VCaP (cell line): ENCODE data around the gene SNRNP70.

Experiments
- H3K27ac ChIP-seq: fragments of 450-650 bp; 2 replicates; pipeline ENCODE4 v1.5.1; 2017
- TF ChIP-seq, protein P1 (sequence below): fragments of 450-650 bp; conservative IDR thresholded peaks from 2 replicates; pipeline ENCODE4 v1.5.1; 2017; ENCODE audit warnings: mild to moderate bottlenecking, moderate library complexity

SNRNP70 gene

GRCh38 chr19:49057636-49058234, 27.5 kb upstream of the SNRNP70 start, which contains the start of gene CGB7:
Gene CGB7 (minus strand): TSS chr19:49057749. CDS start chr19:49055375, 2,374 bp downstream.
- H3K27ac ChIP-seq, result no peak within 1 kb of the TSS; the same call in 1 of the 2 replicates
- TF ChIP-seq, protein P1, sequence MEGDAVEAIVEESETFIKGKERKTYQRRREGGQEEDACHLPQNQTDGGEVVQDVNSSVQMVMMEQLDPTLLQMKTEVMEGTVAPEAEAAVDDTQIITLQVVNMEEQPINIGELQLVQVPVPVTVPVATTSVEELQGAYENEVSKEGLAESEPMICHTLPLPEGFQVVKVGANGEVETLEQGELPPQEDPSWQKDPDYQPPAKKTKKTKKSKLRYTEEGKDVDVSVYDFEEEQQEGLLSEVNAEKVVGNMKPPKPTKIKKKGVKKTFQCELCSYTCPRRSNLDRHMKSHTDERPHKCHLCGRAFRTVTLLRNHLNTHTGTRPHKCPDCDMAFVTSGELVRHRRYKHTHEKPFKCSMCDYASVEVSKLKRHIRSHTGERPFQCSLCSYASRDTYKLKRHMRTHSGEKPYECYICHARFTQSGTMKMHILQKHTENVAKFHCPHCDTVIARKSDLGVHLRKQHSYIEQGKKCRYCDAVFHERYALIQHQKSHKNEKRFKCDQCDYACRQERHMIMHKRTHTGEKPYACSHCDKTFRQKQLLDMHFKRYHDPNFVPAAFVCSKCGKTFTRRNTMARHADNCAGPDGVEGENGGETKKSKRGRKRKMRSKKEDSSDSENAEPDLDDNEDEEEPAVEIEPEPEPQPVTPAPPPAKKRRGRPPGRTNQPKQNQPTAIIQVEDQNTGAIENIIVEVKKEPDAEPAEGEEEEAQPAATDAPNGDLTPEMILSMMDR, result no peak

DNA sequence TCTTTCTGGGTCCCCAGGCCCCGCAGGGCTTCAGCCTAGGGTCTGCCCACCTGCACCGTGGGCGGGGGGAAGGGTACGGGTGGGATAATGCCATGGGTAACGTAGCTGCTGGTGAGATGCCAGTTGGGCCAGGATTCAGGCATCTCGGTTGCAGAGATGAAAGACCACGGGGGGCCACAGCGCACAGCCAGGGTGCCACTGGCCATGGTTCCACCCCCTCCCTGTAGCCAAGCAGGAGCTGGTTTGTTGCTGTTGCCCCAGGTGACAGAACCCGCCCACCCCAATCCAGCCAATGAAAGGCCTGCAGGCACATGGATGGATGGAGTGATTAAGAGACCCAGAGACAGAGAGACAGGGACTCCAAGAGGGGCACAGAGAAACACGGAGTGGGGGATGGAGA, 26.7 kb upstream of the SNRNP70 start:
- TF ChIP-seq, protein P1, result no peak
- H3K27ac ChIP-seq, result no peak overlapping the region

DNA sequence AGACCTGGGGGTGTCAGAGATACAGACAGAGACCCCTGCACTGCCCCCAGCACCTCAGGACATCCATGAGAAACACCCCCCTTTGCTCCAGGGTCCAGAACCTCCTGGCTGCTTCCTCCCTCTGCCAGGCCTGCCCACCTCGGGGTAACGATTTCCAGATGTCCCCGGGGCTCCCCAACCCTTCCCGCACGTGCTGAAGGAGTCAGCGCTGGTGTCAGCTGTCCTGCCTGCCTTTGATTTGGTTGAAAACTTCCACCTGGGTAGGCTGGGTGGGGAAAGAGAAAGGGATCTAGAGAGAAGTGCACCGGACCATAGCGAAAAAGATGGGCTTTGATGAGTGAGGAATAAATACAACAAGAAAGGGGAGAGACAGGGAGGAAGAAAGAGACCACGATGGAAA, 26.2 kb upstream of the SNRNP70 start:
- H3K27ac ChIP-seq, result no peak overlapping the region
- TF ChIP-seq, protein P1, result no peak

DNA sequence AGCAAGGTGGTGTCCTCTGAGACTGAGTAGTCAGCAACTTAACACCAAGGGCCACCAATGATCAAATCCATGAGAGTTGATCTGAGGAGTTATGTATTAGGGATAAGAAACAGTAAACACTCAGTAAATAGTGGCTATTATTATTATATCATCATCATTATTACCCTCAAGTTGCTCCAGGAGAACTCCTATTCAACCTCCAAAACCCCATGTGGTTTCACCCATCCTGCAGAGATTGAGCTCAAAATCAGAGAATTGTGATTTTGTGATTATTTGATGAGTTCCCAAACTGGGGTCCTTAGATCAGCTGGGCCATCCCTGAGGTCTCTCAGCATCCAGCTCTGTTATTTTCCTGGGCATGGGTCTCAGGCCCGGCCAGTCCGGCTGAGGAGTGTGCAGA, 24.3 kb upstream of the SNRNP70 start:
- TF ChIP-seq, protein P1, result no peak
- no peak overlapping the region for H3K27ac ChIP-seq

GRCh38 chr19:49061445-49061844, 23.8 kb upstream of the SNRNP70 start:
- TF ChIP-seq, protein P1, result no peak
- H3K27ac ChIP-seq, result no peak overlapping the region

DNA sequence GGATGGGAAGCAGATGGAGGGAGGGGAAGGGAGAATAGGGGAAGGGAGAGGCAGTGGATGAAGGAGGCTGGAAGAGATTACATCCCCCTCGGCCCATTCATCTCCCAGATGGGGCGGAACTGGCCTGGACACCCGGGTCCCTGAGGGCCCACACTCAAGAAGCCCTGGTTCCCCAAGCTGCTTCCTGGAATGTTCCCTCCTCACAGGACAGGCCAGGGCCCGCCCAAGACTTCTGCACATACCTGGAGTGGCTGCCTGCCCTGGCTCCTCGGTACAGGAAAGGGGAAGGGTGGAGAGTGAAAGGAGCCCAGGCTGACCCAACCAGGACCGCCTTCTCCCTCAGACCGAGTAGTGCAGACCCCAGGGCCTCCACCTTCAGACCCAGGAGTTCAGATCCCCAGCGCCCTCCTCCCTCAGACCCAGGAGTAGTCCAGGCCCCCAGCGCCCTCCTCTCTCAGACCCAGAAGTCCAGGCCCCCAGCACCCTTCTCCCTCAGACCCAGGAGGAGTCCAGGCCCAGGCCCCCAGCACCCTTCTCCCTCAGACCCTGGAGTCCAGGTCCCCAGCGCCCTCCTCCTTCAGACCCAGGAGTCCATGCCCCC, 21.1 kb upstream of the SNRNP70 start:
- TF ChIP-seq, protein P1, result no peak
- H3K27ac ChIP-seq, result peak overlapping the region; percentile 57; the same call in 1 of the 2 replicates

DNA sequence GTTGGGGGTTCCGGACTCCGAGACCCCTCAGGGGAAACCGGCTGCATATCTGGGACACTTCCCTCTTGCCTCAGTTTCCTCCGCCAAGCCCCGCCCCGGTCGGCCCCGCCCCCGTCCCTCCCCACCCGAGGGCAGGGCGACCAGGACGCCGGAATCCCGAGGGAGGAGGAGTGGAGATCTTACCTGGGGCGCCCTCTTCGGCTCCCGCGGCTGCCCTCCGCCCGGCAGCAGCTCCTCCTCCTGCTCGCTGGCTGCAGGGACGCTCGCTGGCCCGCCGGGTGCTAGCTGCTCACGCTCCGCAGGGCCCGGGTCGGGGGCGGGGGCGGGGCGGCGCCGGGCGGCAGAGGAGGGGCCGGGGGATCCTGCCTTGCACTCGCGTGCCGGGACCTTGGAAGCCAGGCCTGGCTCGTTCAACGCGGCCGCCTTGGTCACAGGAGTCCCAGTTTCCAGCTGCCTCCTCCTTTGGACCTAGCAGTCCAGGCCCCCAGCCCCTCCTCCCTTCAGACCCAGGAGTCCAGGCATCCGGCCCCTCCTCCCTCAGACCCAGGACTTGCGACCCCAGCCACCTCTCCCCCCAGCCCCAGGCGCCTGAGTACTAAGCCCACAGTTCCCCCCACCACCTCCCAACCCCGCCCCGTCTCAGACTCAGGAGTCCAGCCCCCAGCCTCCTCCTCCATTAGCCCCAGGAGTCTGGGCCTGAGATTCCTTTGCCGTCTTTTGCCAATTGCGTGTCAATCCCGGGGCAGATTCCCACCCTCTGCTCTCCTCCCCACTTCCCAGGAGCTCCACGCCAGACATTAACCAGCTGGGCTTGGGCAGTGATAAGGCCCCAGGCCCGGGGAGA, 20.3 kb upstream of the SNRNP70 start, which contains the start of gene NTF4:
NTF4 (minus strand) TSS at position 51 of the 844 bp plus-strand sequence. CDS start 2,821 bp downstream, outside the sequence.
- TF ChIP-seq, protein P1, result peak; percentile 24
- H3K27ac ChIP-seq, result peak within 1 kb of the TSS; percentile 57
